GM21526 (cell line): ENCODE results near the gene RNASE13.
"Not testable (repeated sequence)": the region's sequence is repeated elsewhere in the genome, so short reads cannot be mapped to it uniquely, and the experiment has no call there.

Experiments
- ATAC-seq: cut with Tn5 transposase; IDR thresholded peaks from one replicate; pipeline ENCODE4 v1.9.1; 2021; ENCODE audit warnings: moderate library complexity; ENCODE audit not compliant: unreplicated experiment, low FRiP score

Gene RNASE13

GRCh38 chr14:21024585-21025370, 9.8 kb downstream of the RNASE13 start, which contains the start of gene NDRG2:
NDRG2 (minus strand) TSS chr14:21025061; CDS start chr14:21023315, 1,746 bp downstream.
- no peak for ATAC-seq

- no peak for ATAC-seq
Observed at GRCh38 chr14:21023817-21024584, 10.6 kb downstream of the RNASE13 start.

GRCh38 chr14:21023174-21023573, 11.4 kb downstream of the RNASE13 start:
- no peak for ATAC-seq

GRCh38 chr14:21022686-21023085, 11.9 kb downstream of the RNASE13 start:
- no peak for ATAC-seq

- no peak for ATAC-seq
Observed at GRCh38 chr14:21020977-21021545, 13.5 kb downstream of the RNASE13 start.

- ATAC-seq: no peak
Observed at GRCh38 chr14:21019366-21019765, 15.2 kb downstream of the RNASE13 start.

GRCh38 chr14:21018781-21019180, 15.8 kb downstream of the RNASE13 start:
- ATAC-seq: no peak

GRCh38 chr14:21018286-21018685, 16.3 kb downstream of the RNASE13 start:
- ATAC-seq: no peak

- no peak for ATAC-seq
Observed at GRCh38 chr14:21017528-21018245, 16.9 kb downstream of the RNASE13 start.

- ATAC-seq: no peak
Observed at GRCh38 chr14:21016413-21017190, 18.0 kb downstream of the RNASE13 start.

GRCh38 chr14:21015312-21015711, 19.3 kb downstream of the RNASE13 start:
- ATAC-seq: no peak

GRCh38 chr14:21014761-21015190, 19.8 kb downstream of the RNASE13 start:
- no peak for ATAC-seq

GRCh38 chr14:21011136-21011535, 23.5 kb downstream of the RNASE13 start:
- no peak for ATAC-seq

GRCh38 chr14:21009721-21010120, 24.9 kb downstream of the RNASE13 start:
- not testable (repeated sequence) for ATAC-seq

GRCh38 chr14:21003788-21004346, 30.7 kb downstream of the RNASE13 start:
- ATAC-seq: no peak

GRCh38 chr14:21001218-21001617, 33.4 kb downstream of the RNASE13 start:
- ATAC-seq: no peak

GRCh38 chr14:20999591-20999990, 35.0 kb downstream of the RNASE13 start:
- no peak for ATAC-seq

GRCh38 chr14:20998674-20999366, 35.8 kb downstream of the RNASE13 start, which contains the start of gene SLC39A2:
SLC39A2 (plus strand) TSS chr14:20999293; CDS start chr14:20999447, 154 bp downstream.
- no peak for ATAC-seq

GRCh38 chr14:20998139-20998538, 36.5 kb downstream of the RNASE13 start:
- ATAC-seq: no peak
